GM19452 (cell line): ENCODE measurements around the gene MAGI1.
A peak's percentile ranks its signal among the peaks of the same experiment; 100 is the strongest.
"Not testable (repeated sequence)": the region's sequence is repeated elsewhere in the genome, so short reads cannot be mapped to it uniquely, and the experiment has no call there.

Source experiments
- ATAC-seq: cut with Tn5 transposase; IDR thresholded peaks from one replicate; pipeline ENCODE4 v1.9.1; 2021; ENCODE audit not compliant: unreplicated experiment

The MAGI1 gene

DNA sequence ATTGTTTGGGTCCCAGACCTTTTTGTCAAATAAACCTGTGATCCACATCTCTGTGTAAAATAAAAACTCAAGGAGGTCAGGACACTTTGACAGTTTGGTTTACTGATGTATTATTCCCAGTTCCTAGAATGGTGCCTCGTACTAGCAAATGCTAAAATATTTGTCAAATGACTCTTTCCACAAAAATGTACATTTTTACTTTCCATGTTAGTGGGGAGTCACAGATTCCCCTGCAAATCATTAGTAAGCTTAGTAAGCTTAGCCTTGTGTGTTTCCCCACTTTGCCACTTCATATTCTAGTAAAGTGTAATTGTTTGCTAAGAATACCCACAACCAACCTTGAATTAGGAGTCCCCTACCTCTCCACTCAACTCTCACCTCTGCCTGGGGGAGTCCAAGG is 2.4 kb upstream of the MAGI1 start:
- no peak for ATAC-seq

DNA sequence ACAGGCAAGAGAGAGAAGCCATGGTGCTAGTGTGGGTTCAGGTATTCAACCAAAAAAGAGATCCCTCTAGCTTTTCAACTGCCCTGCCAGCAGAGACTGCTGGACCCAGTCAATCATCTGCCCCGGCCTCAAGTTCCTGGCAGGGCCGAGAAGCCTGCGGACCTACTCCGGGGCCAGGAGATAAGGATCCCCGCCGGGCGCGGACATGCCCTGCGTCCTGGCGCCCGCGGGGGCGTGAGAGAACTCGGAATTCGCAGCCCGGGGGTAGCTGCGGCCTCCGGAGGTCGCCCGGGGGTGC is 821 bp upstream of the MAGI1 start:
- ATAC-seq = no peak

- ATAC-seq = peak; percentile 15
These were observed 363 bp downstream of the MAGI1 start for GRCh38 chr3:66038384-66038725.

GRCh38 chr3:66037986-66038369 is 740 bp downstream of the MAGI1 start:
- ATAC-seq = no peak

- ATAC-seq = no peak
These were observed 1.3 kb downstream of the MAGI1 start for GRCh38 chr3:66037330-66037985.

GRCh38 chr3:66036586-66037148 is 2.1 kb downstream of the MAGI1 start:
- no peak for ATAC-seq

GRCh38 chr3:66035763-66036477 is 2.8 kb downstream of the MAGI1 start:
- ATAC-seq = no peak

DNA sequence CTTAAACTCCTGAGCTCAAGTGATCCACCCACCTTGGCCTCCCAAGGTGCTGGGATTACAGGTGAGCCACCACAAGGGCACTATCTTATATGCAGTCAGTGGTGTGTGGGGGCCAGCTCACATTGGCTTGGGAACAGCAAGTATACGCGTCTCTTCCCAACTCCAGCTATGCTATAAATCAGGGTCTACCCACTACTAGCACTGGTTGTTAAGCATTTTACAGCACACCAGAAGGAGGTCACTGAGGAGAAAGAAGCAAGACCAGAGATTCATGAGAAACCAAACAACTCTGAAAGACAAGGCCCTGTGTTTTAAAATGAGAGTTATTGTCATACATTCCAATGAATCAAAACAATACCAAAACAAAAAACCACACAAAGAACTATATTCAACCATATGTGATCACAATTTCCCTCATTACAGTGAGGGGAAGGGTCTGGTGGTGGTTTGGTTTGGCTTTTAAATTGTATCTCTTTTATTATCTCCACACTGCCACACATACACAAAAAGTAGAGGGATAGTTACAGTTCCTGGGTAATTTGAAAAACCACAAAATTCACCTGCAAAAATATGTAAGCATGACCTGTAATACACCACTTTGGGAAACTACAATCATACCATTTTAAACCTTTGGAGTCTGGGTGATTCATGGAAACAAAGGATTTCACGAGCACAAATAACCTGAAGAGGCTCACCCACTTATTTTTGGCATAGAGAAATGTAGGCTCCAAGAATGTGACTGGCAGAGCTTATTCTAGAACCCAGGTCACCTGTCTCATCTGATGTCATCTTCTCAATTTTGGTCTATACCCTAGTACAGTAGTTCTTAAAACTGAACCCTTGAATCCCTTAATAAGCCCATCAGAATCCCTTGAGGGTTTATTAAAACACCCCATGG is 5.2 kb downstream of the MAGI1 start:
- ATAC-seq = no peak

DNA sequence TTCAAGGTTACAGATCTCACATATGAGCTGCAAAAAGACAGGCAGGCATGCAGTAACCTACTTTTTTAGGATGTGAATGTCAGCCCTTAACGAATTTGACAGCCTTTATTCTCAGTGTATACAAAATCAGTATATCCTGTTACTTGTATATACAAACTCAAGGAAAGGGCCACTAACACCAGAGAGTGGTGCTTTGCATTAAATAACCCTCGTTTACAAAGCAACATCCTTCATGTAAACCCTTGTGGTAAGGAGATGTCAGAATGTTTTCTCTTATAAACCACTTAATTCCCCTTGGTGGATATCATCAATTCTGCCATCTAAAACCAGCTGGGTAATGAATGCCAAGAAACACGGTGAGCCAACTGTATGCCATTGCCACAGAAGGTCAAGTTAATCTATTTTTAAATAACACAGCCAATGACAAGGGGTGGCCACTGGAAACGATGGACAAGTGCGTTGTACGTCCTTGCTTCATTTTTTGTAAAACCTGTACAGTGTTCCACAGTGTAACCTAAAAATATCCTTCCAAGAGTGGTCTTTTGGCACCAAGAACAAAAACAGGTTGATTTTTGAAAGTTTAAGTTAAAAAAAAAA is 7.5 kb downstream of the MAGI1 start:
- no peak for ATAC-seq

DNA sequence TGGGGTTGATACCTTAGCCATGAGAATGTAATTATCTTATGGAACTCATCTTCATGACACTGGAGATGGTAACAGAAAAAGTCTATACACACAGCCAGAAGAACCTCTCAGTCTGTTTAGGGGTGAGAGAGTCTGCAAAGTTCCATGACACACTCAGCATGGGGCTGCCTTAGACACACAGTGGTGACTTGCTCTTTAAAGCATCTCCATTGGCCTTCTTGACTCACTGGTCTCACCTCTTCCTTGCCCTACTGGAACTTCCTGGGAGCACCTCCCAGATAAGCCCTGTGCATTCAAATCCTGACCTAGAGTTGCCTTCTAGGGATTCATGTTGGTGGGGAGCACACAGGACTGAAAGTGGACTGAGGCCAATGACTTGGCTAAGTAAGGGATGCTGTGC is 9.3 kb downstream of the MAGI1 start:
- no peak for ATAC-seq

DNA sequence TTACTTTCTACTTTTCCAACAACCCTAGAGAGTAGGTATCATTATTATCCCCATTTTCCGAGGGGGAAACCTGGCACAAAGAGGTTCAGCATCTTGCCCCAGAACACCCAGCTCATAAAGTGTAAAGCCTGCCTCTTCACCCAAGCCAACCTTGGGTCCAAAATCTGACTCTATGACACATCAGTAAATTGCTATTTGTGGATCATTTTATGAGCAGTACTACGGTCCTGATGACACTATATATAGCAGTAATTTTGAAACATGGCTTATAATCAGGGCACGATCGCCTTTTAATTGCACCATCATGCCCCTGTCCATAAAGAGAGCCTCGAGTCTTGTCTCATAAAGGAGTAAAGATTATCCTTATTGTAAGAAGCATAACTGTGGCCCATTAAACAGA is 9.7 kb downstream of the MAGI1 start:
- ATAC-seq = no peak

- ATAC-seq = no peak
These were observed 10.3 kb downstream of the MAGI1 start for GRCh38 chr3:66028457-66028856.

- ATAC-seq = not testable (repeated sequence)
These were observed 11.6 kb downstream of the MAGI1 start for GRCh38 chr3:66027099-66027498.

- no peak for ATAC-seq
These were observed 14.9 kb downstream of the MAGI1 start for GRCh38 chr3:66023738-66024385.

- no peak for ATAC-seq
These were observed 15.5 kb downstream of the MAGI1 start for GRCh38 chr3:66023229-66023628.

DNA sequence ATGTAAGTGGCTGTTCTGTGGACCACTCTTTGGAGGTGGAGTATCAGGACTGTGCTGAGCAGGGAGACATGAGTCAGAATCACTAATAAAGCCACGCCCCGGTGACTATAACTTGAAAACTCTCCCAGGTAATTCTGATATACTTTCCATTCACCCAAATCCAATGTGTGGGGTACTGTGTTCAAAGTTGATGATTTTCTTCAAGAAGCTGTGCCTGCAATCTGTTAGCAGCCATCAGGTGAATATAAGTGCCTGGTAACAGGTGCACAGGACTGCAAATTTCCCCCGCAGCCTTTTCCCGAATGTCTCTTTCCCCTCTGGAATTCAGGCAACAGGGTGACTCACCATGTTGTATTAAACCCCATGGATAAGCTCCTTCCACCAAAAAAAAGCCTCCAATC is 17.0 kb downstream of the MAGI1 start:
- no peak for ATAC-seq

DNA sequence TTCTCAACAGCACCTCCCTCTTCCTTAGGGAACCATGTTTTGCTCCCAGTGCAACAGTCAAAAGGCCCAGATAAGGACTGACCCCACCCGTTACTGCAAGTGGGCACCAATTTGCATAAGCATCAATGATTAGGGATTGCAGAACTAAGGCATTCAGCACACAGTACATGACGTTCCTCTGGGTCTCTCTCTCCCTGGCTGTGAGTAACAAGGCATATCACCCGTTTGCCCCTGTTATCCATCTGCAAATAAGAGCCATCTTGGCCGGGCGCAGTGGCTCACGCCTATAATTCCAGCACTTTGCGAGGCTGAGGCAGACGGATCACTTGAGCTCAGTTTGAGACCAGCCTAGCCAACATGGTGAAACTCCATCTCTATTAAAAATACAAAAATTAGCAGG is 18.8 kb downstream of the MAGI1 start:
- ATAC-seq = no peak

GRCh38 chr3:66018057-66019033 is 20.4 kb downstream of the MAGI1 start:
- no peak for ATAC-seq

DNA sequence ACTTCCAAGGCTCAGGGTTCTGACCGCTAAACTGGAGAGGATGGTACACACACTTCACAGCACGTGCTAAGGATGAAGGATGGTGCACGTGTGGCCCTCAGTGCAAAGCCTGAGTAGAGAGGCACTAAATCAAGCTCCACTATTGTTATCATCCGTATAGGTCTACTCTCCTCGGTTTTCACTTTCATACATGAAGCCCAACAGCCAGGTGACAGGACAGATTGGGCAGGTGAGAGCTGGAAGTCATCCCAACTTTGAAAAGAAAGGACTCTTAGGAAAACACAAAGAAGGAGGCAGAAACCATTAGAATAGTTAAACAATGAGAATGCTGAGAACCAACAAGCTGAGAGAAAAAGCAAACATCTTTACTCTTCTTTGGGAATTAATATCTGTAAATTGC is 21.1 kb downstream of the MAGI1 start:
- no peak for ATAC-seq

DNA sequence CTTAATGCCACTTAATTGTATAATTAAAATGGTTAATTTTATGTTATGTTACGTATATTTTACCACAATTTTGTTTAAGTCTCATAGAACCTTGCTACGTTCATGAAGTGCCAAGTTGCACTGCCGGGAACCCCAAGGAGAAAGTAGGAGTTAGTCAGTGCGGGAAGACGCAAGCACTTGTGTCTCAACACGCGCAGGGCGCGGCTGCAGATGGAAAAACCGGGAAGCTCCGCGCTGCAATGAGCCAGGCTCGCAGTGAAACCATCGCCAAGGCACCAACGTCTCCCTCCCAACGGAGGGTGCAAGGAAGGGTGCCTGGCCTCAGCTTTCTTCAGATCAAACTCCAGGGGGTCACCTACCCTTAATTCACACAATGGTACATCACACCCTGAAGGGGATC is 21.6 kb downstream of the MAGI1 start:
- ATAC-seq = no peak
